NCI-H1105 (cell line): ENCODE data around the gene ZNF750.
"Not testable (repeated sequence)": the region's sequence is repeated elsewhere in the genome, so short reads cannot be mapped to it uniquely, and the experiment has no call there.

Source experiments
- DNase-seq: peaks from one replicate; lab custom pipeline; 2025; lab: John Stamatoyannopoulos, UW

ZNF750 gene

GRCh38 chr17:82793974-82794630 lies 45.7 kb downstream of the ZNF750 start:
- no peak for DNase-seq

DNA sequence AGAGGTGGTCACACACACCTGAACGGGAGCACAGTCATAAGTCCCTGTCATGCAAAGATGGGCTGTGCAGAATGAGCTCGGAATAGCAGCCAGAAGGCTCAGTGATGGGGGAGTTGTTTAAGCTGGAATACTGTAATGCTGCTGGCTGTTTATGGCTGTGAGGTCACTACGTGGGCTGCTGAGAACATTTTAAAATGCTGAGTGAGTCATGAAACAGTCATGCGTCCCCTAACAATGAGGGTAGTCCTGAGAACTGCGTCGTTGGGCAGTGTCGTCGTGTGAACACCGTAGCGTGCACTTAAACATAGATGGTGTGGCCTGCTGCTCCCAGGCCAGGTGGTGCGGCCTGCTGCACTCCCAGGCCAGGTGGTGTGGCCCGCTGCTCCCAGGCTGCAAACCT lies 48.3 kb downstream of the ZNF750 start:
- no peak for DNase-seq

GRCh38 chr17:82790391-82790790 lies 49.4 kb downstream of the ZNF750 start:
- no peak for DNase-seq

DNA sequence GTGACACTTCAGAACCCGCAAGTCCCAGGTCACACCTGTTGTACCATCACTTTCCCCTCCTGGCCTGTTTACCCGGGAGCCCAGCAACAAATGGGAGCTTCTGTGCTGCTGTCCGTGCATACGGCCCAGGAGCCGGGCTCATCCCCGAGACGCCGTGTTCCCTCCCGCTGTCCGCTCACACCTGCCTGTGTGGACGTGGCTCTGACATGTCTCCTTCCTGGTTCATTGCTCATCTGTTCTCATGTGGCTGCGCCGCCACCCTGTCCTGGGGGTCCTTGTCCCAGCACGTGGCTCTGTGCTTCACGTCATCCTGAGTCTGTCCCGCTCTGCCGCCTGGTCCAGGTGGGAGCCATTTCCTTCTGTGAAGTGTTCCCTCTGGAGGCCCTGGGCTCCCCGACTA lies 50.0 kb downstream of the ZNF750 start:
- no peak for DNase-seq

DNA sequence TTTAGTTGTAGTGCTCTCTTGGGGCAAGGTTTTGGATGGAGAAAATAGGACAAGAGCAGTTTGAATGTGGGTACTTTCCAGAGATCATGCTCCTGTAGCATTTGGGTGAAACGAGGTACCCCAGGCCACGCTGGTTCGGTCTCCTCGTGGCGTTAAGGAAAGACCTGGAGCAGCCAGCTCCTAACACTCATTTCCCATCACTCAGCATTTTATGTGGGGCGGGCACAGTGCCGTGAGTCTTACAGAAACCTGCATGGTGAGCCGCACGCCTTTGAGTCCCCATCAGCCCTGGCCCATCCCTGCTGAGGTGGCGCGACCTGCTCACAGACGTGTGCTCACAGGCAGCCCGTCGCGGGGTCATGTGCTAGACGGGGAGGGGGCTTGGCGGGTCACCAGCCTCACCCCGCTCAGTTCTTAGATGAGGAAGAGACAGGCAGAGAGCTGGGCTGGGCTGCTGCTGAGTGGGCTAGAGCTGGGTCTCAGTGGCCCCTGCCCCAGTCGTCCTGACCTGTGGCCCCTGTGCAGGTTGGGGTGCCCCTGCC lies 50.7 kb downstream of the ZNF750 start:
- no peak for DNase-seq

DNA sequence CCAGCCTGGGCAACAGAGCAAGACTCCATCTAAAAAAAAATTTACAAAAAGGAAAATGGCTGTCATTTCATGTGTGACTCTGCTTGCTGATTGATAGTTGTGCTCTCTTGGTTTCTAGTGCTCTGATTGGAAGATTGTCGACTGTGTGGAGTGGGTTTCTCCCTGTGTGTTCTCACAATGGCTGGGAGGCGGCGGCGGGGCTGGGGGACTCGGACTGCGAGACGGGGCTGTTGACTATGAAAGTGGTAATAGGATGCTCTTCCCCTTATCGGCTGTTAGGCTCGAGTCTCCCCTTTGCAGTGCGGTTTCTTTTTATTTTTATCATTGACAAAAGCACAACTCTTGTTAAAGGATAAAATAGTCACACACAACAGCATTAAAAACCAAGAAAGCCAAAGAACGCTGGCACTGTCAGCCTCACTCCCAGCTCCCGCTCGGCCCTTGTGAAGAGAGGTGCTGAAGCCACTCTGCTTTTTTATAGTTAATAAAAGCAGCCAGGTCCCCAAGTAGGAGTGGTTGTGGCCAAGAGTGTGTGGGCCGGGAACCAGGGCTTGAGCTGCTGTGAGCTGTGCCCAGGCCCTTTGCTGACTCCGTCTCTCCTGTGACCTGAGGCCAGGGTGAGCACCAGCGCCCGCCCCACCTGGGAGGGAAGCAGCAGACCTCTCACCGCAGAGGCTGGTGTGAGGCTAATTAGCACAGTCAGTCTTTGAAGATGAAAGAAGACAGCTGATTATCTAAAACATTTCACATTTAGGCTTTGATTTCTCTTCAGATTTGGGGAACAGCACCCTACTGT lies 51.4 kb downstream of the ZNF750 start:
- no peak for DNase-seq

- peak; percentile 66 for DNase-seq
Measured at GRCh38 chr17:82787081-82787848, 52.6 kb downstream of the ZNF750 start.

DNA sequence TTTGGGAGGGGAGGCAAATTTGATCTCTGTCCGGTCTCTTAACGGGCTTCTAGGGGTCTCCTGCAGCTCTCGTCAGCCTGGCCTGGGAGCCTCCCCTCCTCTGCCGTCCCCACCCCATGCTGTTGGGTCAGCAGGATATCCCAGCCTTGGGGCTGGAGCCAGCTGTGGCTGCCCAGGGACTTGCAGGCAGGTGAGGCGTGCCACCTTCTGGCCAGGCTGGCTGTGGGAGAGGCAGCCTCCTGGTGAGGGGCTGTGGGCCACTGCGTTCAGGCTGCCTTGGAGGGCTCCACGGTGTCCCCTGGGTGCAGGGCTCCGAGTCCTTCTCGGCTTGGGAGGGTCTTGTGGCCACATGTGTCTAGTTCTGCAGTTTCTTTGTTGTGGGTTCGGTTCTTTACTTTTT lies 53.4 kb downstream of the ZNF750 start:
- no peak for DNase-seq

DNA sequence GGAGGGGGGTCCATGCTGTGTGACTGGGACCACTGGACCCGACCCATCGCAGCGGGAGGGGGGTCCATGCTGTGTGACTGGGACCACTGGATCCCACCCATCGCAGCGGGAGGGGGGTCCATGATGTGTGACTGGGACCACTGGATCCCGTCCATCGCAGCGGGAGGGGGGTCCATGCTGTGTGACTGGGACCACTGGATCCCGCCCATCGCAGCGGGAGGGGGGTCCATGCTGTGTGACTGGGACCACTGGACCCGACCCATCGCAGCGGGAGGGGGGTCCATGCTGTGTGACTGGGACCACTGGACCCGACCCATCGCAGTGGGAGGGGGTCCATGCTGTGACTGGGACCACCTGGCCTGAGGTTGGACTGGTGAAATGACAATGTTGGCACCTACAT lies 54.2 kb downstream of the ZNF750 start:
- not testable (repeated sequence) for DNase-seq

- no peak for DNase-seq
Measured at GRCh38 chr17:82783498-82783897, 56.3 kb downstream of the ZNF750 start.

GRCh38 chr17:82782657-82783207 lies 57.1 kb downstream of the ZNF750 start:
- DNase-seq, result no peak

DNA sequence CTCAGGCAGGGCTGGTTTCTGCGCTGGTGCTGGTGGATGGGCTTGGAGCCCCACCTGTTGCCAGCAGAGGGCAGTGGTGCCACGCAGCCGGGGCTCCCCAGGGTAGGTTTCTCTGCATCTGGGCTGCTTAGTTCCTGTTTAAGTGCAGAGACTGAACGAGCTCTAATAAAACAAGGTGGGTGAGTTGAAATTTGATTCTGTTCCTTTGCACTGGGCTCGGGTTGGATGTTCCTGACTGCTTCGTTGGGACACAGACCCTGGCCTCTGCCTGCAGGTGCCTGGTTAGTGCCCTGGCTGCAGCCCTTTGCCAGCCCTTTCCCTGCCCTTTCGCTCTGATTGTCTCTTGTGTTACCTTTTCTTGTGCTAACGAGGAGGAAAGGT lies 57.9 kb downstream of the ZNF750 start:
- peak; percentile 45 for DNase-seq

DNA sequence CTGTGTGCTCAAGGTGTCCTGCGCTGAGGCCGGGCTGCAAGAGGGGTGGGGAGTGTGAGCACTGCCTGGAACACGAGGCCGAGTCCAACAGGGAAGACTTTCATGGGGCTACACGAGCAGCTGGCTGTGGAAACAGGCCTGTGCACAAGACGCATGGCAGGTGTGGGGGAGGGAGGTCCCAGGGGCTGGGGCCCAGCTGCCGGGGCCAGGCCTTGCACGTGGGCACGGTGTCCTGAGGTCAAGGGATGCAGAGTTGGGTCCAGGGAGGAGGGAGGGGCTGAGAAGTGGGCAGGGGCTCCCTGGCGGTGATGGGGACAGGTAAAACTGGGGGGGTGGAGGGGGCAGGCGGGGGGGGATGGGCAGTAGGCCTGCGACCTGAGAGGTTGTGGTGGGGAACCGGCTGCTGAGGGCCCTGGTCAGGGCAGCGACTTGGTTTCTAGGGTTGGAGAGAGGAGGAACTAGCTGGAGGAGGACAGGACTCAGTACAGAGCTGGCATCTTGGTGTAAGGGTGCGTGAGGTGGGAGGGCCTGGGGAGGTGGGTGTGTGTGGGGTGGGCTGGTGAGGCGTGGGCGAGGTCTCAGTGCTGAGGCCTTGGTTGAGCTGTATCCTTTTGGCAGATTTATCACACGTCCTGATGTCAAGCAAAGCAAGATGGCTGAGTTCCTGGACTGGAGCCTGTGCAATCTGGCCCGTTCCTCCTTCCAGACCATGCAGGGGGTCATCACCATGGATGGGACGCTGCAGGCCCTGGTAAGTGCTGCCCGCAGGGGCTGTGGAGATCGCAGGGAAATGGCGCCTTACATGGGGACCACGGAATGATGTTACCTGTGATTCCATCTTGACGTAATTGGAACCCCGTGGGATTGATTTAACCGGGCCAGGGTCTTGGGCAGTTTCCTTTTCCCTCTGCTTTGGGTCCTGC lies 58.6 kb downstream of the ZNF750 start:
- no peak for DNase-seq

DNA sequence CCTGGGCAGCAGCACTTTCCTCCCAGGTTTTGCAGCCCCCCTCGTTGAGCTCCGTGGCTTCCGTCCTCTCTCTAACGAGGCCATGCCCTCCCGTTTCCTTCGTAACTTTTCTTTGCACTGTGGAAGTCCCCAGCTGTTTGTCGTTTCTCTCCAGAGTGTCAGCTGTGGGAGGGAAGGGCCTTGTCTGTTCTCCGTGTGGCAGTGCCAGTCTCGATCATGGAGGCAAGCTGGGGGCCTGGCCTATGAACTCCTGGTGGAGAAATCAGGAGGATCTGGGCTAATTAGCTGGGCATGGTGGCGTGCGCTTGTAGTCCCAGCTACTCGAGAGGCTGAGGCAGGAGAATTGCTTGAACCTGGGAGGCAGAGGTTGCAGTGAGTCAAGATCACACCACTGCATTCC lies 59.6 kb downstream of the ZNF750 start:
- no peak for DNase-seq

GRCh38 chr17:82779541-82779940 lies 60.3 kb downstream of the ZNF750 start:
- DNase-seq, result no peak
